Measurements from ENCODE around the gene CAMK4.

The CAMK4 gene

GRCh38 chr5:111447099-111447498 lies 222.9 kb downstream of the CAMK4 start:
- TF ChIP-seq SPI1 (IDR thresholded peaks at IDR 0.05; ENCODE audit: borderline replicate concordance, low read depth): no peak
- TF ChIP-seq POLR2AphosphoS5 (IDR thresholded peaks at IDR 0.05; ENCODE audit: low read depth): no peak
- TF ChIP-seq GABPA (IDR thresholded peaks at IDR 0.05; ENCODE audit: low read depth): no peak
- no peak for TF ChIP-seq CTCF (IDR thresholded peaks at IDR 0.05; ENCODE audit: insufficient read depth, low read length)
- TF ChIP-seq REST (IDR thresholded peaks at IDR 0.05; ENCODE audit: insufficient replicate concordance, low read depth): no peak
- no peaks in the 10 kb centered on the region for H3K27me3 ChIP-seq (ENCODE audit: insufficient read depth, poor library complexity, severe bottlenecking)

DNA sequence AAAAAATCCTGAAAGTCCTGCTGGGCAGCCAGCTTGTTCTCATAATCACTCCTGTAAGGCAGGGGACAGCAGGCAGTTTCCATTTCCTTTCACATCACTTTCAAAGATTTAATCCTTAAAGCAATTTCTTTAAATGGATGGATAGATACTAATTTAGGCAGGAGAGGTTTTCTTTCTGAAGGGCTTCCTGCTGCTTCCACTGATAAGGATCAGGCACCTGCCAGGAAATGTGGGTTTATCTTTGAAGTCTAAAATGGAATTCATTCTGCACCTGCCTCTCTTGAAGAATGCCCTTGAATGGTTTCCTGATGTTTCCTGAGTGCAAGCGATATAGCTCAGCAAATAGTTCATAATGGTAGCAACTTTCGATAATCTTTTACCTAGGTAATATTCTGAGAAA lies 223.6 kb downstream of the CAMK4 start:
- DNase-seq (ENCODE audit: low read depth in 1 of 2, low spot score in 1 of 2): no peak
- H3K27me3 ChIP-seq (ENCODE audit: insufficient read depth, poor library complexity, severe bottlenecking): no peaks in the 10 kb centered on the region

More at GRCh38 chr5:111447099-111447498, 222.9 kb downstream of the CAMK4 start:
- no peak overlapping the region for H3K27ac ChIP-seq (replicated peaks)
- no peak for DNase-seq (ENCODE audit: low read depth in 1 of 2, low spot score in 1 of 2)
- H3K4me3 ChIP-seq (replicated peaks; ENCODE audit: insufficient read depth, low read length): no peak overlapping the region

GRCh38 chr5:111453295-111453694 lies 229.1 kb downstream of the CAMK4 start:
- TF ChIP-seq REST (IDR thresholded peaks at IDR 0.05; ENCODE audit: insufficient replicate concordance, low read depth) (no peak), POLR2AphosphoS5 (IDR thresholded peaks at IDR 0.05; ENCODE audit: low read depth) (no peak), GABPA (IDR thresholded peaks at IDR 0.05; ENCODE audit: low read depth) (no peak), SPI1 (IDR thresholded peaks at IDR 0.05; ENCODE audit: borderline replicate concordance, low read depth) (no peak)
- no peaks in the 10 kb centered on the region for H3K27me3 ChIP-seq (ENCODE audit: insufficient read depth, poor library complexity, severe bottlenecking)
- H3K4me3 ChIP-seq (replicated peaks; ENCODE audit: insufficient read depth, low read length): no peak overlapping the region
- no peak for DNase-seq (ENCODE audit: low read depth in 1 of 2, low spot score in 1 of 2)
- no peak overlapping the region for H3K27ac ChIP-seq (replicated peaks)

More for the DNA sequence above, 223.6 kb downstream of the CAMK4 start:
- Histone ChIP-seq H3K27ac (replicated peaks) (no peak overlapping the region), H3K4me3 (replicated peaks; ENCODE audit: insufficient read depth, low read length) (no peak overlapping the region)
- TF ChIP-seq REST (IDR thresholded peaks at IDR 0.05; ENCODE audit: insufficient replicate concordance, low read depth) (no peak), SPI1 (IDR thresholded peaks at IDR 0.05; ENCODE audit: borderline replicate concordance, low read depth) (no peak), GABPA (IDR thresholded peaks at IDR 0.05; ENCODE audit: low read depth) (no peak), CTCF (IDR thresholded peaks at IDR 0.05; ENCODE audit: insufficient read depth, low read length) (no peak), POLR2AphosphoS5 (IDR thresholded peaks at IDR 0.05; ENCODE audit: low read depth) (no peak)

Data from HL-60 (cell line).